IMR-90 (cell line): Measurements from ENCODE around the gene CPA5. TPM values are rescaled to one million over a fixed set of nuclear protein-coding genes. Genes with fewer than 3 reads are reported as not detected.

ENCODE experiments used
- ATAC-seq: fragments of 200-7000 bp; cut with Tn5 transposase; 2 replicates; pipeline ENCODE4 v1.9.1; 2020; ENCODE audit warnings: low read depth, mild to moderate bottlenecking, moderate library complexity
- BruUV-seq: library from RNA; stranded (reverse); fragments of 400-500 nt; replicated peaks from 2 replicates; lab custom pipeline; 2021; lab: Mats Ljungman, UMichigan
- CTCF ChIA-PET: fragments of 300-600 bp; formaldehyde crosslinking; extraction: SDS; loops from one replicate; lab custom pipeline; 2021; ENCODE audit warnings: antibody characterized with exemption; lab: Yijun Ruan, JAX
- POLR2A ChIA-PET: fragments of 300-600 bp; sonication (Branson Sonifier 250); formaldehyde crosslinking; loops from one replicate; lab custom pipeline; 2022; ENCODE audit warnings: antibody characterized with exemption; ENCODE audit not compliant: unreplicated experiment; lab: Charles Lee
- DNase-seq: peaks from one replicate; pipeline ENCODE4 v3.0.0; 2013
- H2AFZ ChIP-seq: replicated peaks from 2 replicates; pipeline ENCODE3; 2013; ENCODE audit warnings: low read length, mild to moderate bottlenecking; ENCODE audit not compliant: poor library complexity
- H2AK5ac ChIP-seq: 2 replicates; pipeline ENCODE4 v1.6.1; 2013; ENCODE audit warnings: low read depth, low read length, inconsistent platforms
- H2AK9ac ChIP-seq: replicated peaks from 2 replicates; pipeline ENCODE3; 2013; ENCODE audit warnings: mild to moderate bottlenecking, low read depth, low read length, moderate library complexity; ENCODE audit not compliant: poor library complexity
- H2BK120ac ChIP-seq: 2 replicates; pipeline ENCODE4 v1.6.1; 2013; ENCODE audit warnings: low read depth, low read length, inconsistent platforms
- H2BK15ac ChIP-seq: 3 replicates; pipeline ENCODE4 v1.6.1; 2013; ENCODE audit warnings: low read depth, low read length, inconsistent platforms
- H2BK20ac ChIP-seq: 2 replicates; pipeline ENCODE4 v1.6.1; 2013; ENCODE audit warnings: low read depth, mild to moderate bottlenecking, inconsistent platforms, low read length, moderate library complexity
- H2BK5ac ChIP-seq: 2 replicates; pipeline ENCODE4 v1.6.1; 2013; ENCODE audit warnings: mild to moderate bottlenecking, low read depth, low read length, inconsistent platforms; ENCODE audit not compliant: poor library complexity, severe bottlenecking
- H3K14ac ChIP-seq: replicated peaks from 2 replicates; pipeline ENCODE4 v1.6.1; 2013; ENCODE audit warnings: low read depth, low read length, inconsistent platforms
- H3K18ac ChIP-seq: 2 replicates; pipeline ENCODE4 v1.6.1; 2013; ENCODE audit warnings: low read depth, low read length, control low read depth
- H3K23ac ChIP-seq: 2 replicates; pipeline ENCODE4 v1.6.1; 2013; ENCODE audit warnings: low read depth, low read length, inconsistent platforms
- H3K27ac ChIP-seq: 2 replicates; pipeline ENCODE4 v1.5.1; 2013; ENCODE audit warnings: mild to moderate bottlenecking, control low read depth, low read length; ENCODE audit not compliant: insufficient read depth
- H3K27me3 ChIP-seq: 2 replicates; pipeline ENCODE4 v1.6.1; 2013; ENCODE audit warnings: low read length; ENCODE audit not compliant: control insufficient read depth, insufficient read depth
- H3K36me3 ChIP-seq: 2 replicates; pipeline ENCODE4 v1.6.1; 2013; ENCODE audit warnings: low read length, mixed read lengths; ENCODE audit not compliant: control insufficient read depth, insufficient read depth
- H3K4ac ChIP-seq: 2 replicates; pipeline ENCODE4 v1.6.1; 2013; ENCODE audit warnings: low read depth, low read length, inconsistent platforms
- H3K4me1 ChIP-seq: 2 replicates; pipeline ENCODE4 v1.6.1; 2013; ENCODE audit warnings: low read length, mixed read lengths; ENCODE audit not compliant: control insufficient read depth, insufficient read depth
- H3K4me2 ChIP-seq: 2 replicates; pipeline ENCODE4 v1.6.1; 2013; ENCODE audit warnings: low read depth, mild to moderate bottlenecking, control low read depth, low read length, moderate library complexity
- H3K4me3 ChIP-seq: 2 replicates; pipeline ENCODE4 v1.5.1; 2013; ENCODE audit warnings: low read depth, mild to moderate bottlenecking, control low read depth, low read length, moderate library complexity; ENCODE audit not compliant: insufficient read depth
- H3K56ac ChIP-seq: 2 replicates; pipeline ENCODE4 v1.6.1; 2013; ENCODE audit warnings: low read length, inconsistent platforms; ENCODE audit not compliant: insufficient read depth; ENCODE audit errors: extremely low read depth
- H3K79me1 ChIP-seq, 2 experiments: 2 replicates each; pipeline ENCODE4 v1.6.1; 2013; ENCODE audit warnings: low read length in 2 of 2, inconsistent platforms in 1 of 2, low read depth in 1 of 2
- H3K9ac ChIP-seq: 2 replicates; pipeline ENCODE4 v1.6.1; 2013; ENCODE audit warnings: low read depth, low read length, control low read depth
- H3K9me1 ChIP-seq: 2 replicates; pipeline ENCODE4 v1.6.1; 2013; ENCODE audit warnings: low read length, inconsistent platforms; ENCODE audit not compliant: insufficient read depth
- H3K9me3 ChIP-seq: 2 replicates; pipeline ENCODE4 v1.6.1; 2013; ENCODE audit warnings: low read length; ENCODE audit not compliant: control insufficient read depth, insufficient read depth
- H4K20me1 ChIP-seq: 2 replicates; pipeline ENCODE4 v1.6.1; 2013; ENCODE audit warnings: low read length, inconsistent platforms; ENCODE audit not compliant: insufficient read depth
- H4K5ac ChIP-seq: 2 replicates; pipeline ENCODE4 v1.6.1; 2013; ENCODE audit warnings: mild to moderate bottlenecking, low read depth, low read length, control low read depth
- H4K8ac ChIP-seq, 2 experiments: 2 replicates each; pipeline ENCODE4 v1.6.1; 2013; ENCODE audit warnings: low read depth in 2 of 2, low read length in 2 of 2, control low read depth in 1 of 2, inconsistent platforms in 1 of 2
- H4K91ac ChIP-seq: 2 replicates; pipeline ENCODE4 v1.6.1; 2013; ENCODE audit warnings: low read depth, low read length, inconsistent platforms; ENCODE audit not compliant: insufficient read depth
- BHLHE40 ChIP-seq: fragments of 150-350 bp; IDR thresholded peaks from 2 replicates; pipeline ENCODE4 v1.6.1; 2016; ENCODE audit warnings: mild to moderate bottlenecking, low read depth, low read length
- FOS ChIP-seq: fragments of 150-350 bp; IDR thresholded peaks from 2 replicates; pipeline ENCODE4 v1.6.1; 2016; ENCODE audit warnings: low read depth, low read length
- MAZ ChIP-seq: IDR thresholded peaks from 2 replicates; pipeline ENCODE4 v1.6.1; 2012; ENCODE audit warnings: low read depth, mild to moderate bottlenecking, low read length, improper control_type of control experiment, moderate library complexity, borderline replicate concordance
- MXI1 ChIP-seq: IDR thresholded peaks from 2 replicates; pipeline ENCODE4 v1.6.1; 2012; ENCODE audit warnings: low read depth, mild to moderate bottlenecking, low read length, moderate library complexity, borderline replicate concordance
- RAD21 ChIP-seq: IDR thresholded peaks from 2 replicates; pipeline ENCODE4 v1.6.1; 2012; ENCODE audit warnings: low read length, improper control_type of control experiment
- RCOR1 ChIP-seq: IDR thresholded peaks from 2 replicates; pipeline ENCODE4 v1.6.1; 2012; ENCODE audit warnings: mild to moderate bottlenecking, low read length, improper control_type of control experiment; ENCODE audit not compliant: insufficient replicate concordance
- WGBS, 2 experiments: methylation state at CpG; one replicate each; pipeline versions ENCODE4 v1.1.5 to v1.1.7; 2013; ENCODE audit warnings: missing lambda C conversion rate in 2 of 2; ENCODE audit not compliant: insufficient read length in 1 of 2; ENCODE audit errors: extremely low coverage in 2 of 2; 5-methylcytosine and 5-hydroxymethylcytosine counted together
- dilution Hi-C: fragments of 300-500 bp; cut with HindIII; formaldehyde crosslinking; loops from one replicate; pipeline ENCODE4 v1.14.3; 2018; ENCODE audit warnings: low sequenced_read_pairs; ENCODE audit not compliant: unreplicated experiment
- in situ Hi-C: fragments of 300-500 bp; cut with MboI; formaldehyde crosslinking; loops from 3 replicates; pipeline ENCODE4 v1.14.3; 2019; ENCODE audit warnings: low sequenced_read_pairs, inconsistent platforms, mixed read lengths
- intact Hi-C: fragments of 100-400 bp; cut with micrococcal nuclease; formaldehyde crosslinking; loops from 2 replicates; pipeline ENCODE4 v1.10.0; 2022
- polyA plus RNA-seq, 3 experiments: library from polyadenylated mRNA; depleted of rRNA; stranded (reverse); fragments of >200 nt; gene quantifications; 2 replicates each; pipeline ENCODE4 v1.2.3, GENCODE V29; 2012; ENCODE audit warnings: low replicate concordance in 1 of 3
- total RNA-seq: library from RNA; depleted of rRNA; stranded (reverse); fragments of >200 nt; gene quantifications from 2 replicates; pipeline ENCODE4 v1.2.3, GENCODE V29; 2012
- TF ChIP-seq, protein P1 (sequence below): conservative IDR thresholded peaks from 2 replicates; pipeline ENCODE4 v1.5.1; 2012; ENCODE audit warnings: mild to moderate bottlenecking, low read depth, low read length, improper control_type of control experiment

Gene CPA5
- total and polyA plus RNA-seq, 2 of the 4 experiments (the other 2 are of a cell fraction), result under 0.01 to 0.86 TPM

DNA sequence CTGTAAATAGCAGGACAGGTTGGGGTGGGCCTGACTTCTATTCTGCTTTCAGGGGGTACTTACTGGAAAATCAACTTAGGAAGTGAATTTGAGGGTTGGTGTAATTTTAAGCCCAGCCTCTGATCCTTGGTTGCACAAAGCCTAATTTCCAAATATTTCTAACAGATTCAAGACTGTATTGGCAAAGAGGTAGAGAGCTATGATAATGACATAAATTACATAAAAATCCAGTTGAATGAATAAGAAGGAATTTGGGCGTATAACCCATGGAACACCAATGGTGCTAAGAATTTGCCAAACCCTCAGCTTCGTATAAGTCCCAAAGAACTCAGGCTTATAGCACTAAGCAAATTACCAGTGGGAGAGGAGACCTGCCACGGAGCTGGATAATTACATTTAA, 39.7 kb upstream of the CPA5 start:
- H3K9ac ChIP-seq, result no peak overlapping the region
- no peaks in the 10 kb centered on the region for H3K9me3 ChIP-seq
- dilution Hi-C loops (no loop called here), intact Hi-C loops (no loop called here), in situ Hi-C loops (no loop called here)
- no peaks in the 10 kb centered on the region; the same call in 1 of the 2 replicates for H3K9me1 ChIP-seq
- no peak overlapping the region for H4K8ac ChIP-seq
- H4K20me1 ChIP-seq, result no peaks in the 10 kb centered on the region
- H3K18ac ChIP-seq, result no peak overlapping the region
- no peak overlapping the region for H2AK5ac ChIP-seq
- POLR2A ChIA-PET, result interaction anchor here (0.6 kb wide), 1 partner anchor 9 kb away, joined by 3 read pairs; no protein-coding TSS in a partner anchor
- peaks cover 2% of the 10 kb centered on the region for H3K4me1 ChIP-seq
- 0 out of 3 replicates have a peak overlapping the region, but pooled peaks have one; percentile 52 for H2BK15ac ChIP-seq
- H4K91ac ChIP-seq, result no peak overlapping the region
- no peaks in the 10 kb centered on the region for H3K27me3 ChIP-seq
- no peak overlapping the region for H3K4ac ChIP-seq
- BruUV-seq, result no TSS peak
- H2BK5ac ChIP-seq, result no peak overlapping the region
- H3K36me3 ChIP-seq, result peaks cover 2% of the 10 kb centered on the region
- H3K27ac ChIP-seq, result no peak overlapping the region
- no peak overlapping the region for H2BK120ac ChIP-seq
- no peak overlapping the region for H3K14ac ChIP-seq
- no peak overlapping the region for H3K4me2 ChIP-seq
- TF ChIP-seq FOS (no peak), BHLHE40 (no peak), RAD21 (no peak), MXI1 (no peak), MAZ (no peak), RCOR1 (no peak)
- TF ChIP-seq, protein P1, sequence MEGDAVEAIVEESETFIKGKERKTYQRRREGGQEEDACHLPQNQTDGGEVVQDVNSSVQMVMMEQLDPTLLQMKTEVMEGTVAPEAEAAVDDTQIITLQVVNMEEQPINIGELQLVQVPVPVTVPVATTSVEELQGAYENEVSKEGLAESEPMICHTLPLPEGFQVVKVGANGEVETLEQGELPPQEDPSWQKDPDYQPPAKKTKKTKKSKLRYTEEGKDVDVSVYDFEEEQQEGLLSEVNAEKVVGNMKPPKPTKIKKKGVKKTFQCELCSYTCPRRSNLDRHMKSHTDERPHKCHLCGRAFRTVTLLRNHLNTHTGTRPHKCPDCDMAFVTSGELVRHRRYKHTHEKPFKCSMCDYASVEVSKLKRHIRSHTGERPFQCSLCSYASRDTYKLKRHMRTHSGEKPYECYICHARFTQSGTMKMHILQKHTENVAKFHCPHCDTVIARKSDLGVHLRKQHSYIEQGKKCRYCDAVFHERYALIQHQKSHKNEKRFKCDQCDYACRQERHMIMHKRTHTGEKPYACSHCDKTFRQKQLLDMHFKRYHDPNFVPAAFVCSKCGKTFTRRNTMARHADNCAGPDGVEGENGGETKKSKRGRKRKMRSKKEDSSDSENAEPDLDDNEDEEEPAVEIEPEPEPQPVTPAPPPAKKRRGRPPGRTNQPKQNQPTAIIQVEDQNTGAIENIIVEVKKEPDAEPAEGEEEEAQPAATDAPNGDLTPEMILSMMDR, result no peak
- H2AFZ ChIP-seq, result no peak overlapping the region
- H3K56ac ChIP-seq, result no peak overlapping the region
- H4K5ac ChIP-seq, result no peak overlapping the region
- H3K79me1 ChIP-seq, result no peaks in the 10 kb centered on the region
- no CpG with 5 or more reads among the region's 3 CpGs for WGBS, 2 experiments
- no peak overlapping the region for H3K4me3 ChIP-seq
- ATAC-seq, result no peak
- no peak overlapping the region for H3K23ac ChIP-seq
- CTCF ChIA-PET, result interaction anchor here (1.3 kb wide), 1 partner anchor 10 kb away, joined by 4 read pairs; no protein-coding TSS in a partner anchor
- no peak overlapping the region for H2AK9ac ChIP-seq
- no peak overlapping the region for H2BK20ac ChIP-seq
- no peak for DNase-seq
